Mesendoderm (in vitro differentiated cells): ENCODE data around the gene RBM24. TPM values are rescaled to one million over a fixed set of nuclear protein-coding genes. Genes with fewer than 3 reads are reported as not detected.

Experiments used
- DNase-seq: peaks from one replicate; pipeline ENCODE4 v3.0.0; 2013
- H2AK5ac ChIP-seq: 2 replicates; pipeline ENCODE4 v1.6.1; 2013; ENCODE audit warnings: low read length, inconsistent platforms
- H2BK120ac ChIP-seq: 2 replicates; pipeline ENCODE4 v1.6.1; 2013; ENCODE audit warnings: low read depth, mild to moderate bottlenecking, low read length, moderate library complexity, mixed read lengths
- H2BK15ac ChIP-seq: replicated peaks from 2 replicates; pipeline ENCODE4 v1.6.1; 2013; ENCODE audit warnings: low read depth, mild to moderate bottlenecking, moderate library complexity
- H2BK5ac ChIP-seq: 2 replicates; pipeline ENCODE4 v1.6.1; 2013; ENCODE audit warnings: low read length, inconsistent platforms
- H3K18ac ChIP-seq: 2 replicates; pipeline ENCODE4 v1.6.1; 2013; ENCODE audit warnings: mild to moderate bottlenecking, low read length, mixed read lengths
- H3K23ac ChIP-seq: one replicate; pipeline ENCODE4 v1.6.1; 2013; ENCODE audit warnings: low read length
- H3K27ac ChIP-seq: 2 replicates; pipeline ENCODE4 v1.5.1; 2013; ENCODE audit warnings: low read depth, mild to moderate bottlenecking, inconsistent platforms, low read length, moderate library complexity
- H3K27me3 ChIP-seq: 2 replicates; pipeline ENCODE4 v1.6.1; 2013; ENCODE audit warnings: low read length, control low read depth, mild to moderate bottlenecking, inconsistent platforms; ENCODE audit not compliant: insufficient read depth, poor library complexity
- H3K36me3 ChIP-seq: 2 replicates; pipeline ENCODE4 v1.6.1; 2013; ENCODE audit warnings: low read length, inconsistent platforms; ENCODE audit not compliant: control insufficient read depth, insufficient read depth
- H3K4ac ChIP-seq: one replicate; pipeline ENCODE4 v1.6.1; 2013; ENCODE audit warnings: low read depth, mild to moderate bottlenecking, low read length, moderate library complexity
- H3K4me1 ChIP-seq: 2 replicates; pipeline ENCODE4 v1.6.1; 2013; ENCODE audit warnings: low read depth, low read length, inconsistent platforms; ENCODE audit not compliant: control insufficient read depth
- H3K4me2 ChIP-seq: 2 replicates; pipeline ENCODE4 v1.6.1; 2013; ENCODE audit warnings: low read length
- H3K4me3 ChIP-seq: 2 replicates; pipeline ENCODE4 v1.5.1; 2013; ENCODE audit warnings: mild to moderate bottlenecking, low read length
- H3K56ac ChIP-seq: one replicate; pipeline ENCODE4 v1.6.1; 2013; ENCODE audit warnings: low read length
- H3K79me1 ChIP-seq: 2 replicates; pipeline ENCODE4 v1.6.1; 2013; ENCODE audit warnings: low read length, inconsistent platforms
- H3K79me2 ChIP-seq: 2 replicates; pipeline ENCODE4 v1.6.1; 2013; ENCODE audit warnings: mild to moderate bottlenecking, low read length; ENCODE audit not compliant: control insufficient read depth, insufficient read depth
- H3K9ac ChIP-seq: 2 replicates; pipeline ENCODE4 v1.6.1; 2013; ENCODE audit warnings: low read length, inconsistent platforms
- H4K5ac ChIP-seq: one replicate; pipeline ENCODE4 v1.6.1; 2013; ENCODE audit warnings: low read length
- H4K8ac ChIP-seq: one replicate; pipeline ENCODE4 v1.6.1; 2013; ENCODE audit warnings: low read depth, mild to moderate bottlenecking, control low read depth, low read length, moderate library complexity
- WGBS: extraction: QIAGEN DNeasy Blood & Tissue Kit; methylation state at CpG from one replicate; pipeline ENCODE4 v1.1.7; 2013; ENCODE audit warnings: low lambda C conversion rate, missing lambda C conversion rate; ENCODE audit not compliant: insufficient coverage; ENCODE audit errors: extremely low coverage; 5-methylcytosine and 5-hydroxymethylcytosine counted together
- polyA plus RNA-seq, 2 experiments: library from polyadenylated mRNA; stranded (reverse); fragments of 200-250 nt; gene quantifications; one replicate each; pipeline ENCODE4 v1.2.3, GENCODE V29; 2013

RBM24 gene
- polyA plus RNA-seq (2013, experiment 1 of 2) = 2.4 TPM
- polyA plus RNA-seq (2013, experiment 2 of 2) = 2.0 TPM

- Histone ChIP-seq H3K4me1 (no peaks in the 10 kb centered on the region), H3K56ac (peak within 1 kb of the TSS; percentile 90), H3K9ac (peak within 1 kb of the TSS; percentile 66), H4K5ac (no peak within 1 kb of the TSS), H3K79me1 (no peaks in the 10 kb centered on the region), H3K4me3 (peak within 1 kb of the TSS; percentile 73), H3K23ac (no peak within 1 kb of the TSS), H2BK15ac (peak within 1 kb of the TSS; percentile 75), H4K8ac (no peak within 1 kb of the TSS), H3K79me2 (no peaks in the 10 kb centered on the region), H3K36me3 (no peaks in the 10 kb centered on the region), H3K4me2 (peak within 1 kb of the TSS; percentile 77), H3K27me3 (peaks cover 5% of the 10 kb centered on the region), H2BK120ac (no peak within 1 kb of the TSS), H3K18ac (peak within 1 kb of the TSS; percentile 5), H2BK5ac (no peak within 1 kb of the TSS), H3K27ac (no peak within 1 kb of the TSS), H2AK5ac (no peak within 1 kb of the TSS), H3K4ac (peak within 1 kb of the TSS; percentile 10)
- WGBS = no CpG with 5 or more reads among the region's 46 CpGs
- peak; percentile 89 for DNase-seq
Measured at GRCh38 chr6:17281100-17281496, at the start of gene RBM24. RBM24 (plus strand) TSS chr6:17281361; CDS start chr6:17281582, 221 bp downstream.

- H2BK120ac ChIP-seq = no peak overlapping the region
- no peak overlapping the region for H2BK15ac ChIP-seq
- no peak overlapping the region for H2AK5ac ChIP-seq
- no peak overlapping the region for H4K5ac ChIP-seq
- no CpG with 5 or more reads among the region's 2 CpGs for WGBS
- no peaks in the 10 kb centered on the region for H3K79me2 ChIP-seq
- no peak overlapping the region for H3K4me2 ChIP-seq
- no peak overlapping the region for H3K4ac ChIP-seq
- H3K27ac ChIP-seq = no peak overlapping the region
- no peaks in the 10 kb centered on the region for H3K36me3 ChIP-seq
- peak; percentile 53 for DNase-seq
- no peak overlapping the region for H3K23ac ChIP-seq
- H3K18ac ChIP-seq = no peak overlapping the region
- no peaks in the 10 kb centered on the region for H3K79me1 ChIP-seq
- no peak overlapping the region for H2BK5ac ChIP-seq
- no peak overlapping the region for H3K56ac ChIP-seq
- H3K4me1 ChIP-seq = no peaks in the 10 kb centered on the region
- no peak overlapping the region for H3K9ac ChIP-seq
- H3K27me3 ChIP-seq = no peaks in the 10 kb centered on the region
- no peak overlapping the region for H3K4me3 ChIP-seq
- no peak overlapping the region for H4K8ac ChIP-seq
Measured at GRCh38 chr6:17233531-17233930, 47.6 kb upstream of the RBM24 start.

DNA sequence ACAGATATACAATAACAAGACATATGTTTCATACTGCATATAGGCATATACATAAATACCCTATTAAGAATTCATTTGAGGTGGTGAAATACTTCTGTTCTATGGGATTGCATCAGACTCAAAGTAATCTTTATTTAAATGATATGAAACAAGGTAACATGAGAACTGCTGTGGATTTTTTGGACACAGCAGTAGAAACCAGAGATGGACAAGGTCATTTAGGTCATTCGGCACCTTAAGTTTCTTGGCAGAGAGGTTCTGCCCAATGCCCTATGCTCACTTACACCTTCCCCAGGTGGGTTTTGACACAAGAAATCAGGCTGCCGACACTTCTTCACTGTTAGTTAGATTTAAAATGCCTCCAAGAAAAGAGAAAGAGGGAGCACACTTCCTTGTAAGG, 43.9 kb upstream of the RBM24 start:
- H3K27ac ChIP-seq = no peak overlapping the region
- no peak overlapping the region for H3K56ac ChIP-seq
- no peak overlapping the region for H3K4ac ChIP-seq
- H3K23ac ChIP-seq = no peak overlapping the region
- H2BK5ac ChIP-seq = no peak overlapping the region
- H3K27me3 ChIP-seq = no peaks in the 10 kb centered on the region
- H3K36me3 ChIP-seq = no peaks in the 10 kb centered on the region
- no peak overlapping the region for H3K18ac ChIP-seq
- no peak for DNase-seq
- no peak overlapping the region for H2AK5ac ChIP-seq
- no peak overlapping the region for H4K5ac ChIP-seq
- no peak overlapping the region for H3K9ac ChIP-seq
- H3K79me2 ChIP-seq = no peaks in the 10 kb centered on the region
- WGBS = no CpG with 5 or more reads among the region's 2 CpGs
- H2BK15ac ChIP-seq = no peak overlapping the region
- no peaks in the 10 kb centered on the region for H3K4me1 ChIP-seq
- H3K4me3 ChIP-seq = no peak overlapping the region
- no peak overlapping the region for H2BK120ac ChIP-seq
- H3K79me1 ChIP-seq = no peaks in the 10 kb centered on the region
- no peak overlapping the region for H4K8ac ChIP-seq
- H3K4me2 ChIP-seq = no peak overlapping the region

DNA sequence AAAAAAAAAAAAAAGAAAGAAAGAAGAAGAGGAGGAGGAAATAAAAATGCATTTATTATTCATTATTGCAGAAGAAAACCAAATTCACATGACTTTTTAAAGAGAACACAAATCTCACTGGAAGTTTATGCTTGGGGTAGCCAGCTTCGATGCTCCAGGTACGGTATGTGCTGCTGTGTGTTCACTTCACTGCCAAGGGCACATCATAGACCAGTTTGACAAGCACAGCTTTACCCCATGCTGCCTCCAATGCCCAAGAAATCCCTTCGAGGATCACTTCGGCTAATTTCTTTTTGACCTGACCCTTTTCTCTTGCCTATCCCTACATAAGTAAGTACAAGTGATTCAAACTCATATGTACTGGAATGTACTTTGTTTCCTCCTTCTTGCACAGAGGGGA, 41.9 kb upstream of the RBM24 start:
- Histone ChIP-seq H2BK15ac (no peak overlapping the region), H3K27ac (no peak overlapping the region), H3K79me2 (no peaks in the 10 kb centered on the region), H3K4ac (no peak overlapping the region), H3K27me3 (no peaks in the 10 kb centered on the region), H2BK120ac (no peak overlapping the region), H4K5ac (no peak overlapping the region), H2BK5ac (no peak overlapping the region), H2AK5ac (no peak overlapping the region), H3K23ac (no peak overlapping the region), H3K36me3 (no peaks in the 10 kb centered on the region), H3K9ac (no peak overlapping the region), H3K18ac (no peak overlapping the region), H3K4me1 (no peaks in the 10 kb centered on the region), H3K56ac (no peak overlapping the region), H3K4me3 (no peak overlapping the region), H4K8ac (no peak overlapping the region), H3K79me1 (no peaks in the 10 kb centered on the region), H3K4me2 (no peak overlapping the region)
- no CpG with 5 or more reads among the region's 4 CpGs for WGBS
- no peak for DNase-seq

DNA sequence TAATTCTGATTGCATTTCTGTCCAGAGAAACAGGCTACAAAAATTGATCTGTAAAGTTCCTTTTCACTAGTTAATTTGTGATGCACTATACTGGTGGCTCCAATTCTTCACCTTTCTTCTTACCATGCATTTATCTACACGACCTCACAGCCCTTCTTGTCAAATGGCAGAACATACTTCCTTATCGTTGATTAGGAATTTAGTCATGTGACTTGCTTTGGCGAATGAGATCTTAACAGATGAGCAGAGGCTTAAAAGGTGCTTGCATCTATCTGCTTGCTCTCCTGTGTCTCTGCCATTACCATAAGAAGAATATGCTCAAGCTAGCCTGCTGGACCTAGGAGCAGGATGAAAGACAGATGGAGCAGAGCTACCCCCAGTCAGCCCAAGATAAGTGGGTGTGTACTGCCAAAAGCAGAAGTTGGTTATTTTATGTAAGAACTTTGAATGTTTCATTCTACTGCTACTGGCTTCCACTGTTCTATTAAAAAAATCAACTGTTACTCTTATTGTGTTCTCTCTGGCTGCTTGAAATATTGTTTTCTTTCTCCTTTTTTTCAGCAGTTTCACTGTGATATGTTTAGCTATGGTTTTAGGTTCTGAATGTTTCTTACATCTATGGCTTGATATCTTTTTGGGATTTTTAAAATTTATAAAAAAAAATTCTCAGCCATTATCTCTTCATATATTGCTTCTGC, 40.2 kb upstream of the RBM24 start:
- H3K4me2 ChIP-seq = no peak overlapping the region
- no peak overlapping the region for H3K4me3 ChIP-seq
- H3K79me1 ChIP-seq = no peaks in the 10 kb centered on the region
- no peak overlapping the region for H3K23ac ChIP-seq
- H3K27ac ChIP-seq = no peak overlapping the region
- H2AK5ac ChIP-seq = no peak overlapping the region
- no peaks in the 10 kb centered on the region for H3K79me2 ChIP-seq
- no peak overlapping the region for H4K5ac ChIP-seq
- no peak overlapping the region for H3K9ac ChIP-seq
- no peak overlapping the region for H3K4ac ChIP-seq
- H3K27me3 ChIP-seq = no peaks in the 10 kb centered on the region
- H3K56ac ChIP-seq = no peak overlapping the region
- H2BK5ac ChIP-seq = no peak overlapping the region
- H2BK120ac ChIP-seq = no peak overlapping the region
- peak; percentile 22 for DNase-seq
- no CpG with 5 or more reads among the region's 3 CpGs for WGBS
- no peak overlapping the region for H4K8ac ChIP-seq
- H2BK15ac ChIP-seq = no peak overlapping the region
- no peaks in the 10 kb centered on the region for H3K4me1 ChIP-seq
- H3K18ac ChIP-seq = no peak overlapping the region
- no peaks in the 10 kb centered on the region for H3K36me3 ChIP-seq

DNA sequence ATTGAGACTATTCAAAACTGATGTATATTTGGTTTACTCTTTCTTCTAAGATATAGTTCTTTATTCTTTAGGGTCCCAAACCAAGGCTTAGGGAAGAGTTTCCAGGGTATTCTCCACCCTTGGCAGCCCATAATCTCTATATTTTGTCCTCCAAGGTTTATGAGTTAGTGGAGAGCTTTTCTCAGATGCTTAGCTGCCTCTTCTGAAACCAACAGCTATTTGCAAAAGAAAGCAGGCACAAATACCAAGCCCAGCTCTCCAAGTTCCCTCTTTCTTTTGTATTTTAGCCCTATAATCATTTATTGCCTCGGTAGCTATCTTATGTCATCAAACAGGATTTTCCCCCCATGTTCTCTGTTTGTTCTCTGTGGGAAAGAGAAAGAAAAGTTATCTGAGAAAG, 39.1 kb upstream of the RBM24 start:
- Histone ChIP-seq H3K56ac (no peak overlapping the region), H3K18ac (no peak overlapping the region), H3K79me1 (no peaks in the 10 kb centered on the region), H4K8ac (no peak overlapping the region), H3K9ac (no peak overlapping the region), H3K27ac (no peak overlapping the region), H2BK120ac (no peak overlapping the region), H3K4me3 (no peak overlapping the region), H3K36me3 (no peaks in the 10 kb centered on the region), H2AK5ac (no peak overlapping the region), H3K4me1 (no peaks in the 10 kb centered on the region), H3K4ac (no peak overlapping the region), H2BK15ac (no peak overlapping the region), H3K27me3 (no peaks in the 10 kb centered on the region), H2BK5ac (no peak overlapping the region), H3K79me2 (no peaks in the 10 kb centered on the region), H3K4me2 (no peak overlapping the region), H3K23ac (no peak overlapping the region), H4K5ac (no peak overlapping the region)
- no CpG with 5 or more reads among the region's 1 CpG for WGBS
- no peak for DNase-seq
